GM21515 (cell line): ENCODE data around the gene KCNT1.

Source experiments
- ATAC-seq: cut with Tn5 transposase; IDR thresholded peaks from one replicate; pipeline ENCODE4 v1.9.1; 2021; ENCODE audit not compliant: unreplicated experiment

Gene KCNT1

DNA sequence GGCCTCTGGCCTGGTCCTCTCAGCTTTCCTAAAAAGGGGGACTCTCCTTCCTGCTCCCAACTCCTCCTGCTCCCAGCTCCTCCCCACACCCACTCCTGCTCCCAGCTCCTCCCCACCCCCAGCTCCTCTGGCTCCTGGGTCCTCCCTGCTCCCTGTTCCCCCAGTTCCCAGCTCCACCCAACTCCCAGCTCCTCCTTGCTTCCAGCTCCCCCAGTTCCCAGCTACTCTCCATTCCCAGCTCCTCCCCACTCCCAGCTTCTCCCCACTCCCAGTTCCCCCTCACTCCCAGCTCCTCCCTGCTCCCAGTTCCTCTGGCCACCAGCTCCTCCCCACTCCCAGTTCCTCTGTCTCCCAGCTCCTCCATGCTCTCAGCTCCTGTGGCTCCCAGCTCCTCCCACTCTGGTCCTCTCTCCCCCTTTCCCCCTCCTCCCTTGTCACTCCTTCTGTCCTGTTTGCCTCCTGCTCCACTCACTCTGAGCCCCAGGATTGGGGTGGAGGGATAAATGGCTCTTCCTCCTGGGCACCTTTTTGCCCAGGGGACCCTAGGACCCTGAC, 75.7 kb downstream of the KCNT1 start:
- no peak for ATAC-seq

DNA sequence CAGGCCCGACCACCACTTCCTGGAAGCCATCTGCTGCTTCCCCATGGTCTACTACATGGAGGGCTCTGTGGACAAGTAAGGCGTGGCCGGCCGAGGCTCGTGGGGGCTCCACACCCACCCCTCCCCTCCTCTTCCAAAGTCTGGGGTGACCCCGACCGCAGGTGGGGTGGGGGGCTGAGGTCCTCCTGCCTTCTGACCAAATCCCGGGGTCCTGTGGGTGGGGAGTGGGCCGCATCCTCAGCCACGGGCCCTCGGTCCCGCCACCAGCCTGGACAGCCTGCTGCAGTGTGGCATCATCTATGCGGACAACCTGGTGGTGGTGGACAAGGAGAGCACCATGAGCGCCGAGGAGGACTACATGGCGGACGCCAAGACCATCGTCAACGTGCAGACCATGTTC, 76.4 kb downstream of the KCNT1 start:
- ATAC-seq: no peak

DNA sequence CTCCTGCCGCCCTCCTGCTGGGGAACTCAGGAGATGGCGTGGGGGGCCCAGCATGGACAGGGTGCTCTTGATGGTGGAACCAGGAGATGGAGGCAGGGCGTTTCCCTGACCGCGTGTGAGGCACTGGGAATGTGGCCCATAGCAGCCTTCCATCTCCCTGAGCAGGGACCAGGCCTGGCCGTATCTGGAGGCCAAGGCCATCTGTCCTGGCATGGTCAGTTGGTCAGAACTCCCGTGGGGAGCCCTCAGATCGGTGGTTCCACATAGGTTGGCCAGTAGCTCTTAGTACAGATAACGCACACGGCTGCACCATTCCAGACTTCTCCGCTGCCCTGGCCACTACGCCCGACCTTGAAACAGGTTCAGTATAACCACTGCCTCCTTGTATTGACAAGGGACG, 77.6 kb downstream of the KCNT1 start:
- no peak for ATAC-seq

DNA sequence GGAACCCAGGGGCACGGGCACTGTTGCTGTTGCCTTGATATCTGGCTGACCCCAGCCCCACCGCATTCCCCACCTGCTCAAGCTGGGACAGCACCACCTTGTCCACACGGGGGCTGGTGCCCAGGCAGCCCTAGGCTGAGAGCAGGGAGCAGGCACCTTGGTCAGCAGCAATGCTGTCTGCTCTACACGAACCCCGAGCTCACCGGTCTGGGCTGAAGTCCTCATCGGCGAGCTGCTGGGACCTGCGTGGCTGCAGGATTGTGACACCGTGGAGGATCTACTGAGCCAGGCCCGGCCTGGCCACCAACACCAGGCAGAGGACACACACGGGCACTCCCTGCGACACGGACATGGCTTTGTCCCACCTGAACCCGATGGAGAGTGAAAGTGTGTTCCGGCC, 78.1 kb downstream of the KCNT1 start:
- ATAC-seq: no peak

DNA sequence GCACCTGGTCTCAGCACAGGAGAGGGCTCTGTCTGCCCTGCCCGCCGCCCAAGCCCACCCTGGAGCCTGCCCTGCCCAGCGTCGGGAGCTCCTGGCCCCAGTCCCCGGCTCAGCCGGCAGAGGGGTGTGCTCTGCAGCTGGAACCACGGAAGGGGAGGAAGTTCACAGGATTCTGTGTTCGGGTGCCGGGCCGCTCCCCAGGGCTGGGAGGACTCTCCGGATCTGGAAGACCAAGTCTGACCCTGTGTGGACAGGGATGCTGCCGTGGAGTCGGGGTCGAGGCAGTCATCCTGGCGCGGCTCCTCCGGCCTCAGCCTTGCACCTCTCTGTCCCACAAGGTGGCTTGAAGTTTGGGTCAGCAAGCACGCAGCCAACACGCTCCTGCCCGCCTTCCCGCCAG, 78.6 kb downstream of the KCNT1 start:
- ATAC-seq: no peak

DNA sequence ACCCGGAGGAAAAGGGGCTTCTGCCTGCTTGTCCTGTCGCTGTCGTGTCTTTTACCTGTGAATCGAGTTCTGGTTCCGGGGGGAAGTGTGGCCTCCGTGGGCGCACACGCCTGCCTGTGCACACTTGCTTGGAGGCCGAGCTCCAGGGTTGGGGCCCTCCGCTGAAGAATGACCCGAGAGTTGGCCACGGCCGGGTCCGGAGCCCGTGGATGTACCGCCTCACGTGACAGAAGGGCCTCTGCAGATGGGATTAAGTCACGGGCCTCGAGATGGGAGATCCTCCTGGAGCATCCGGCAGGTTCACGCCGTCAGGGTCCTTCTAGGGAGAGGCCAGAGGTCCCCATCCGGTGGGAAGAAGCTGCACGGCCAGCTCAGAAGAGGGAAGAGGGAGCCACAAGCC, 81.0 kb downstream of the KCNT1 start:
- ATAC-seq: no peak

DNA sequence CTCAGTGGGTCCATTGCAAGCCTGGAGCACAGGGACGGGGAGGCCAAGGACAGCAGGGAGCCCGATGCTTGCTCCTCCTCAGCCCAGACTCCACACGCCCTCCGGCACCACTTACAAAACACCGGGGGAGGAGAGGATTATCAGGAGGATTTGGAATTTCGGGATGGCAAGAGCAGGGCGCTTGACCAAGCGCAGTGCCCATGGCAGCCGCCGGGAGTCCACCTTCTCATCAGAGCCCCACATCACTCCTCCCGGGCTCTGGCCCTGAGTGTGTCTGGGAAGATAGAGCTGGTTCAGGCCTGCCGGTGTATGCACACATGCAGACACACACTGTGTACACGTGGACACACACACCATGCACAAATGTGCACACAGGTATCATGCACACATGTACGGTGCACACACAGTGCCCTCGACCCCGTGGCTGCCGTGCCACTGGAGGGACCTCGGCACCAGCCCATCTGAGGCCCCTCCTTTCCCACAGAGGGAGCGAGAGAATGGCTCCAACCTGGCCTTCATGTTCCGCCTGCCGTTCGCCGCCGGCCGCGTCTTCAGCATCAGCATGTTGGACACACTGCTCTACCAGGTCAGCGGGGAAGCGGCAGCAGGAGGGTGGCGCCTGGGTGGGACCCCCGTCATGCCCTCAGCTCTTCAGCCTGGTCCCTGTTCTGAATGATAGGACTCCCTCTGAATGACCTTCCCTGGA, 81.7 kb downstream of the KCNT1 start:
- no peak for ATAC-seq

DNA sequence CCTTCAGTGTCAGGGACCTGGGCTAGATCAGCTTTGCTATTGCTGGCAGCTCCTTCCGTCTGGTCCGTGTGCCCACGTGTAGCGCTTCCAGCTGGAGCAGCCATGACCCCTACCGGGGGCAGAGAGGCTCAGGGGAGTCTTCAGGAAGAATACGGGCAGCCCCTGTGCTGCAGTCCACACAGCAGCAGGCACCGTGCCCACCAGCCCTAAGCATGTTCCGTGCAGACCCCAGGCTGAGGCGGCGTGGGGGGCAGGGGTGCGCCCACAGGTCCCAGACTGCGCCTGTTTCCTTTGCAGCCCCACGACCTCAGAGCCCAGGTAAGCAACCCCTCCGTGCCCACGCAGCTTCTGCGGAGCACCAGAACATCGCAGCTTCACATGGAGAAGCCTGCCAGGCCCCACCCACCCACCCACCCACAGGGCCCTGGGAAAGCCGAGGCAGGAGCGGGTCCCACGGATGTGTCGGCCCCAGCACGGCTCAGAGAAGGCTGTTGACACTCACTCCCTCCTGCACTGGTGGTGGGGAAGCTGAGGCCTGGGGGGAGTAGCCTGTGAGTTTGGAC, 83.1 kb downstream of the KCNT1 start:
- no peak for ATAC-seq

DNA sequence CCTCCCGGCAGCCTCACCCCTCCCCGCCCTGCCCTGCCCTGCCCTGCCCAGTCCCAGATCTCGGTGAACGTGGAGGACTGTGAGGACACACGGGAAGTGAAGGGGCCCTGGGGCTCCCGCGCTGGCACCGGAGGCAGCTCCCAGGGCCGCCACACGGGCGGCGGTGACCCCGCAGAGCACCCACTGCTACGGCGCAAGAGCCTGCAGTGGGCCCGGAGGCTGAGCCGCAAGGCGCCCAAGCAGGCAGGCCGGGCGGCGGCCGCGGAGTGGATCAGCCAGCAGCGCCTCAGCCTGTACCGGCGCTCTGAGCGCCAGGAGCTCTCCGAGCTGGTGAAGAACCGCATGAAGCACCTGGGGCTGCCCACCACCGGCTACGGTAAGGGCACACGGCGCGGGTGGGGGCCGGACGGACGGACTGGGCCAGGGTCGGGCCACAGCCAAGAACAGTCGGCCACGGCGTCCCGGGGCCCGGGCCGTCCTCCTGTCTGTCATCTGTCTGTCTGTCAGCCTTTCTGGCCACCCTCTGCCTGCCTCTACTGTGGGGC, 84.2 kb downstream of the KCNT1 start:
- ATAC-seq: no peak

DNA sequence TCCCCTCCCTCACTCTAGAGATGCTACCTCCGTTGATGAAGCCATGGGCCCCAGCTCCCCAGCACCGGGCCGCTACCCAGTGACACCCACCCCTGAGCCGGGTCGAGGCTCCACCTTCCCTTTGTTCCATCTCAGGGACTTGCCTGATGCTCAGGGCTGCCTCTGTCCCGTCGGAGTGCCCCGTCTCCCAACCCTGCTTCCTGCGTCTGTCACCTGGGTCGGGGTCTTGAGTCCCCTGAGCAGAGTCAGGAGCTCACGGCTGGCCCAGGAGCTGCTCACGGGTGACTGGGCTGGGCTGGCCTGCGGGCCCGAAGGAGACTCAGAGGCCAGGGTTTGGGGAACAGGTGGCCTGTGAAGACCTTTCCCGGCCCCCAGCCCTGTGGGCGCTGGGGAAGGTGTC, 85.3 kb downstream of the KCNT1 start:
- ATAC-seq: no peak

DNA sequence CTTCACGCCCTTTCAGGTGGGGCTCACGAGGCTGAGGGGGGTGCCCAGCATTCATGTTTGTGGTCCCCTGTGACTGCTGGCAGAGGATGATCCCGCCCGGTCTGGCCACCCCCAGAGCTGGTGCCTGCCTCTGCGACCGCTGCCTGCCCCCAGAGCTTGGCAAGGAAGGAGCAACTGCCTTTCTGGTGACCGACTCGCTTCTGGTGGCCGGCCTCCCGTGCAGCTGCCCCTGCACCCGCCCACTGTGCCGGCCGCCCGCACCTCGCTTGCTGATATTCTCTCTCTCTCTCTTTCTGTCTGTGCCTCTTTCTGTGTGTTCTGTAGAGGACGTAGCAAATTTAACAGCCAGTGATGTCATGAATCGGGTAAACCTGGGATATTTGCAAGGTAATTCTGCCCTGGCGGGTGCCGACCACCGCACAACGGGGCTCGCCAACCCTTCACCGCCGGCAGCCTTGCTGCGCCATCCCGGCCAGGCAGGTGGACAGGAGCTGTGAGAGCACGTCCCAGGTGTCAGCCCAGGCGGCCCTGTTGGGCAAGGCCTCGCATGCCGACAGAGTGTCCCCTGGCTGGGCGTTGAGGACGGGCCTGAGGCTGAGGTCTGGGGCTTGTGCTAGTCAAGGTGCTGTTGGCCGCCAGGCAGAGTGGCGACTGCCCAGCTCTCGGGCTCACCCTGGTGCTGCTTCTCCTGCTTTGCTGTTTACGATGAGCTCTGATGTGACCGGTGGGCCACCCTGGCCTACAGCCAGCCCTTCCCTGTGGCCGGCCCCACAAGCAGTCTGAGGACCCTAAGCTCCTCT, 86.0 kb downstream of the KCNT1 start:
- ATAC-seq: no peak

DNA sequence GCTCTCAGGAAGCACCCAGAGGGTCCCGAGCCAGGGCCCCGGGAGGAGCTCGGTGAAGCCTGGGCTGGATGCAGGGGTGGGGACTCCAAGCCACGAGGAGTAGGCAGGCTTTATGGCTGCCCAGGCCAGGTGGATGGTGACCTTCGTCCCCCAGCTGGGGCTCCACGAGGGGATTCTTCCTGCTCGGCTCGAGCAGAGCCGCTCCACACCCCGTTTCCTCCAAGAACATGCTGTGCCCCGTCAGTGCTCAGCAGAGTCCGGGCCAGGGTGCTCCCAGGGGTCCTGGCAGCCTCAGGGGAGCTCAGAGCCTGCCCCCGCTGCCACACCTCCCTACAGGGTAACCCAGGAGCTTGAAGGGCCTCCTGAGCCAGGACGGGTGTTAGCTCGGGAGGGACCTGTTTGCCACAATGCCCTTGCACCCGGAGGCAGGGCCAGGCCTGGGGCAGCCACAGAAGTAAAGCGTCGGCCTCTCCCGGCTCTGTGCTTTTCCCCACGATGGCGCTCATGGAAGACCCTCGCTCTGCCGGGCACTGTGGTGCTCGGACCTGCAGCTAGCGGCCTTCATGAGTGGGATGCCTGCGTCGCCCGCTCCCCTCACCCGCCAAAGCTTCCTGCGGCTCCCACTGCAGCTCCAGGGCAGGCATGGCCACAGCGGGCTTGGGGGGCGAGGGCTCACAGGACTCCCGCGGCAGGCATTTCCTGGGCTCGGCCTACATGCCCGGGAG, 86.8 kb downstream of the KCNT1 start:
- no peak for ATAC-seq

DNA sequence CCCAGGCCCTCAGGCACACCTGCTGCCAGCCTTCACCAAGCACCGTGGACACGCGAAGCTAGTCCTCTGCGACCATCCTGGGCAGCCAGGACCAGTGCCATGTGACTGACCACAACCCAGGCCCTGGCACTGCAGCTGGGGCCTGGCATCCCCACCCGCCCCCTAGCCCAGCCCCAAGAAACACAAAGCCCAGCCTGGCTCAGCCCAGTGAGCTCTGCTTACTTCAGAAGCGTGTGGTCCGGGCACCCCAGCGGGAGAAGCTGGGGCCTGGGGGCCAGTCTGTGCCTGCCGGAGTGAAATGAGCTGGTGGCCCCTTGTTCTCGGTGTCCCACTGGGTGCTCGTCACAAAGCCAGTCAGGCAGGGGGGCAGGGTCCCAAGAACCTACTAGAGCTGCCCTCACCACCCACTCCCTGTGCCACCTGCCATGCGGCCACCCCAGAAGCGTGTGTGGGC, 87.9 kb downstream of the KCNT1 start:
- no peak for ATAC-seq

DNA sequence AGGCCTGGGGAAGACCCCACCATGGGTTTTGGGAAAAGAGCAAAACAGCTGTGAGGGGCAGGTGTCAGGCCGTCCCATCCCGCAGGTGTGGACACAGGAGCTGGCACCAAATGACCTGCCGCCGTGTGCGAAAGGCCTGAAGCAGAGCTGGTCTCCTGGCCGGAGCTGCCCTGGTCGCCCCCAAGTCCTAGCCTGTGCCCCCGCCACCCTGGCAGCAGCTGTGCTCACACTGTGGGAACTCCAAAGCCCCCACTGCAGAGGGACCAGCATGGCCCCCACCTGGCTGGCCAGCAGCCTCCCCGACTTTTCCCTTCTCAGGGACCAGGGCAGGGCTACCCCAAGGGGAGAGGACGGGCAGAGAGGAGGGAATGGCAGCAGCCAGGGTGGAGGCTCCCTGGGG, 88.4 kb downstream of the KCNT1 start:
- no peak for ATAC-seq

DNA sequence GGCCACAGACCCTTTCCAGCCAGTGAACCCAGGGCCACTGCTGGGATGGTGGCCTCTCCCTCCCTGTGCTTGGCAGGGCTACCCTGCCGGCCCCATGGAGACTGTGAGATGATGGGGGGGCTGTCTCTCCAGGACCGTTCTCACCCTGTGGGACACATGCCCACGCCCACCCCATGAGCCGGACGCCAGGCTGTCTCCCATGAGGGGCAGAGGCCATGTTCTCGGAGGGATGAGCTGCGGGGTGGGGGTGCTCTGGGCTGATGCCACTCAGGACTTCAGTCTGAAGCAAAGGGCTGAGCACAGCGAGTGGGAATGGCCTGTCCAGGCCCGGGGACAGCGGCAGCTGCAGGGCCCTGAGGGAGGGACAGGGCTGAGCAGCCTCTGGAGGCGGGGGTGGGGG, 88.9 kb downstream of the KCNT1 start:
- ATAC-seq: no peak

DNA sequence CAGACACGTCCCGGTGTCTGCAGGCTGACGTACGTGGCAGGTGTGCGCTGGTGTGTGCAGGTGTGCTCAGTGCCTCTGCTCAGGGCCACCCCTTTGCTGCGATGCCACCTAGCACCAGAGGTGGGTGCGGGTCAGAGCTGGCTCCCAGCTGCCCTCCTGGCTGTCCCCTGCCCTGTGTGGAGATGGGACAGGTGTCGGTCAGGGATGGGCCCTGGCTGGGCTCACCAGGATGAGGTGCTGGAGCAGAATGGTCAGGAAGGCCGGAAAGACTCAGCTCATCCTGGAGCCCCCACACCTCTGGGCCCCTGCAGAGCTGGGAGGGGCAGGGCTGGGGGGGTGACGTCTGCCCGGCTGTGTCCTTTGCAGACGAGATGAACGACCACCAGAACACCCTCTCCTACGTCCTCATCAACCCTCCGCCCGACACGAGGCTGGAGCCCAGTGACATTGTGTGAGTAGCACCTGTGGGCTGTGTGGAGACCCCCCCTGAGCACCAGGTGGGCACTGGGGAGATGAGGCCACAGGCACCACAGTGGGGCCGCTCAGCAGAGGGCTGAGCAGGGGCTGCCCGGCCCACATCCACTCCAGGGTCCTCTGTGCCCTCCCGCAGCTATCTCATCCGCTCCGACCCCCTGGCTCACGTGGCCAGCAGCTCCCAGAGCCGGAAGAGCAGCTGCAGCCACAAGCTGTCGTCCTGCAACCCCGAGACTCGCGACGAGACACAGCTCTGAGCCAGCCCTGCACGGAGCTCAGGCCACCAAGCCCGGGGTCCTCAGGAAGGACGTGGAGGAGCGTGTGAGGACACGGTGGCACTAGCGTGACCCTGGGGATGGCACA, 89.7 kb downstream of the KCNT1 start:
- ATAC-seq: no peak

DNA sequence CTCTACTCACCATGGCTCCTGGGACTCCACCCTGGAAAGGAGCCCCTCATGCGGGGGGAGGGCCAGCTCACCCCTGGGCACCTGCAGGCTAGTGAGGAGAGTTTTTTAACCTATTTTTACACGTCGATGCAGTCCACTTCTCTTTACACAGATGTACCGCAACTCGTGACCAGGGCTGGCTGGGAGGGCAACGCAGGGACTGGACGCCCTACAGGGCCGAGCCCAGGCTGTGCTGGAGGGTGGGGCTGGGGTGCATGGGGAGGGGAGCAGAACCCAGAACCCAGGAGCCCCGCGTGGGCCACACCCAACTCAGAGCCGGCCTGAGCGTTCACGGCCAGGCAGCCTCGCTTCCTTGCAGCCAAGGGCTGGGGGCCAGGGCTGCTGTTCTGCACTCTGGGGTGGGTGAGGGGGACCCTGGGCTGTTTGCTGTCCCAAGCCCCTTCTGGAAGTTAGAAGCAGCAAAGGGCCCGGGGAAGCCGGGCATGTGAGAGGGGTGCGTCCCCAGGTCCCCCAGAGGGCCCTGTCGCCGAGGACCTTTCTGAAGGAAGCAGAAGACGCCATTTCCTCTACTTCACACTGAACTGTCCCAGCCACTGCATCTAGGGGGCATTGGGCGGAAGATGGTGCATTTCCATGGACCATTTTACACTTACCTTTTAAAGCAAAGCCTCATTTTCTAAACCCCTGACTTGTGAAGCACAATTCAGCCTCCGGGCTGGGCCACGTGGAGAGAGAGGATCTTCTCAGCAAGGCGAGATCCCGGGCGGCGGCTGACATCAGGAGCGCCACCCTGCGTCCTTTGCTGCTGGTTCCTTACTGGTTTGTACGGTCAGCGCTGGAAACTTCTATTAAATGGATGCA, 90.5 kb downstream of the KCNT1 start:
- no peak for ATAC-seq

DNA sequence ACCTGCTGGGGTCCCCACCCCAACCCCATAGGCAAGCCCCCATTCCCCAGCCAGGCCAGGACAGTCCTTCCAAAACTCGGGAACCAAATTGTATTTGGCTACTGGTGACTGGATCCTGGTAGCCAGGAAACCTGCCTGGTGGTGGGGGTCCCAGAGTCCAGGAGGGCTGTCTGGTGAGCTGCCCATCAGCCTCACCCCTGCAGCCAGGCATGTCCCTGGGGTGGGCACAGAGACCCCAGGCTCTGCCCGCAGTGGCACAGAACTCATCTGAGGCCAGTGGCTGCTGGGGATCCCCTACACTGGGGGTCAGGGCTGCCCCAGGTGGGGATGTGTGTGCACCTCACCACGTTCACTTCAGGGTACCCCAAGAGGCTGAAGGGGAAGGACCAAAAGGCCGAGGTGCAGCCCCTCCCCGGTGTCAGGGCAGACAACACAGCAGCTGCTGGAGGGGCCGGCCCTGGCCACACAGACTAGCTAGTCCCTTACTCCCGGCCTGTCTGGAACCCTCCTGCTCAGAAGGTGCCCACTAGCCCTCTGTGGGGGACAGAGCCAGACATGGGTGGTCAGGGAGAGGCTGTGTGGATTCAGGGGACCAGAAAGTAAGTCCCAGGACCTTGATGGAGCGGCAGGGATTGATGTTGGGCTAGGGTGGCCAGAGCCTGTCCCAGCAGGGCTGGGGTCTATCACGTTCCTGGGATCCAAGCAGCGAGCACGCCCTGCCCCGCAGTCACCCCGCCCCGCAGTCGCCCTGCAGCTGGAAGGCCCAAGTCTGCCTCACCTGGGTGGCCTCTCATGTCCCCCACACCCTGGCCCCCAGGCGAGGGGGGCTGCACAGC, 91.5 kb downstream of the KCNT1 start:
- ATAC-seq: no peak

DNA sequence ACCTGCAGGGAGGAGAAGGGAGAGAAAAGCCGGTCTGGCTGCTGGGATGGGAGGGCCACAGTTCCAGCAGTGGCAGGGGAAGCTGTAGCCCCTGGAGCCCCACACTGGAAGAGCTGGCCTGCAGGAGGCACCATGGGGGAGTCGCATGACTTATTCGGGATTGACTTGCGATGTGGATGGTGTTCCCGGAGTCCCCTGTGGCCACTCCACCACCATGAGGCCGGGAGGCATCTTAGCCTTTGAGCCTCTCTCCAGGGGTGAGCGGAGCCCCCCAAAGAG, 92.0 kb downstream of the KCNT1 start:
- ATAC-seq: no peak
